ENCODE results near the gene MTARC2. TPM values are rescaled to one million over a fixed set of nuclear protein-coding genes. Genes with fewer than 3 reads are reported as not detected.

Gene MTARC2
- total RNA-seq, 1 donor from 2014 or later, result 3.6 TPM

- no peak overlapping the region for H3K4me3 Mint-ChIP-seq (ENCODE audit: unreplicated experiment)
- no peaks in the 10 kb centered on the region for H3K9me3 Mint-ChIP-seq (ENCODE audit: unreplicated experiment)
- no peak for TF ChIP-seq CTCF (IDR thresholded peaks at IDR 0.05; ENCODE audit: unreplicated experiment)
- H3K36me3 Mint-ChIP-seq (ENCODE audit: low read depth, unreplicated experiment), result no peaks in the 10 kb centered on the region
- H3K4me1 Mint-ChIP-seq (ENCODE audit: unreplicated experiment), result peaks cover 3% of the 10 kb centered on the region
- DNase-seq (ENCODE audit: low spot score), result no peak
- peaks cover 11% of the 10 kb centered on the region for H3K27me3 Mint-ChIP-seq (ENCODE audit: unreplicated experiment)
- H3K27ac Mint-ChIP-seq (ENCODE audit: unreplicated experiment), result no peak overlapping the region
Observed at GRCh38 chr1:220811695-220812094, 63.6 kb downstream of the MTARC2 start.

- Mint-ChIP-seq H3K9me3 (ENCODE audit: unreplicated experiment) (no peaks in the 10 kb centered on the region), H3K4me3 (ENCODE audit: unreplicated experiment) (no peak overlapping the region), H3K27ac (ENCODE audit: unreplicated experiment) (no peak overlapping the region), H3K36me3 (ENCODE audit: low read depth, unreplicated experiment) (peaks cover 4% of the 10 kb centered on the region), H3K4me1 (ENCODE audit: unreplicated experiment) (peaks cover 3% of the 10 kb centered on the region), H3K27me3 (ENCODE audit: unreplicated experiment) (peaks cover 11% of the 10 kb centered on the region)
- no peak for TF ChIP-seq CTCF (IDR thresholded peaks at IDR 0.05; ENCODE audit: unreplicated experiment)
- DNase-seq (ENCODE audit: low spot score), result no peak
Observed at GRCh38 chr1:220812308-220812707, 64.2 kb downstream of the MTARC2 start.

GRCh38 chr1:220813013-220813412 is 64.9 kb downstream of the MTARC2 start:
- TF ChIP-seq CTCF (IDR thresholded peaks at IDR 0.05; ENCODE audit: unreplicated experiment), result no peak
- DNase-seq (ENCODE audit: low spot score), result no peak
- peaks cover 9% of the 10 kb centered on the region for H3K27me3 Mint-ChIP-seq (ENCODE audit: unreplicated experiment)

GRCh38 chr1:220815409-220815808 is 67.3 kb downstream of the MTARC2 start:
- no peak overlapping the region for H3K27ac Mint-ChIP-seq (ENCODE audit: unreplicated experiment)
- peaks cover 7% of the 10 kb centered on the region for H3K27me3 Mint-ChIP-seq (ENCODE audit: unreplicated experiment)
- no peaks in the 10 kb centered on the region for H3K9me3 Mint-ChIP-seq (ENCODE audit: unreplicated experiment)
- no peak overlapping the region for H3K4me3 Mint-ChIP-seq (ENCODE audit: unreplicated experiment)
- peaks cover 2% of the 10 kb centered on the region for H3K4me1 Mint-ChIP-seq (ENCODE audit: unreplicated experiment)
- no peak for DNase-seq (ENCODE audit: low spot score)
- TF ChIP-seq CTCF (IDR thresholded peaks at IDR 0.05; ENCODE audit: unreplicated experiment), result no peak
- H3K36me3 Mint-ChIP-seq (ENCODE audit: low read depth, unreplicated experiment), result peaks cover 7% of the 10 kb centered on the region

More at GRCh38 chr1:220813013-220813412, 64.9 kb downstream of the MTARC2 start:
- Mint-ChIP-seq H3K4me1 (ENCODE audit: unreplicated experiment) (peaks cover 3% of the 10 kb centered on the region), H3K27ac (ENCODE audit: unreplicated experiment) (no peak overlapping the region), H3K9me3 (ENCODE audit: unreplicated experiment) (no peaks in the 10 kb centered on the region), H3K36me3 (ENCODE audit: low read depth, unreplicated experiment) (peaks cover 4% of the 10 kb centered on the region), H3K4me3 (ENCODE audit: unreplicated experiment) (no peak overlapping the region)

- Mint-ChIP-seq H3K27ac (ENCODE audit: unreplicated experiment) (no peak overlapping the region), H3K4me3 (ENCODE audit: unreplicated experiment) (no peak overlapping the region), H3K36me3 (ENCODE audit: low read depth, unreplicated experiment) (peaks cover 7% of the 10 kb centered on the region), H3K9me3 (ENCODE audit: unreplicated experiment) (no peaks in the 10 kb centered on the region), H3K4me1 (ENCODE audit: unreplicated experiment) (no peaks in the 10 kb centered on the region), H3K27me3 (ENCODE audit: unreplicated experiment) (peaks cover 4% of the 10 kb centered on the region)
- no peak for TF ChIP-seq CTCF (IDR thresholded peaks at IDR 0.05; ENCODE audit: unreplicated experiment)
- DNase-seq (ENCODE audit: low spot score), result no peak
Observed at GRCh38 chr1:220817907-220818306, 69.8 kb downstream of the MTARC2 start.

Measured in endothelial cell (in vitro differentiated cells).